GM12864 (cell line): ENCODE data around the gene FOXP4.

Experiments used
- DNase-seq: peaks from one replicate; pipeline ENCODE4 v3.0.0-alpha.2; 2011; ENCODE audit warnings: low read depth
- H3K4me3 ChIP-seq: 2 replicates; pipeline ENCODE4 v1.5.1; 2011; ENCODE audit warnings: mild to moderate bottlenecking, low read depth, low read length, control low read depth
- TF ChIP-seq, protein P1 (sequence below): IDR thresholded peaks from 2 replicates; pipeline ENCODE4 v1.5.1; 2011; ENCODE audit warnings: low read depth, mild to moderate bottlenecking, moderate library complexity, low read length, control low read depth, inconsistent platforms; ENCODE audit errors: missing control alignments

The FOXP4 gene

GRCh38 chr6:41547799-41548097 is 1.6 kb downstream of the FOXP4 start:
- TF ChIP-seq, protein P1, sequence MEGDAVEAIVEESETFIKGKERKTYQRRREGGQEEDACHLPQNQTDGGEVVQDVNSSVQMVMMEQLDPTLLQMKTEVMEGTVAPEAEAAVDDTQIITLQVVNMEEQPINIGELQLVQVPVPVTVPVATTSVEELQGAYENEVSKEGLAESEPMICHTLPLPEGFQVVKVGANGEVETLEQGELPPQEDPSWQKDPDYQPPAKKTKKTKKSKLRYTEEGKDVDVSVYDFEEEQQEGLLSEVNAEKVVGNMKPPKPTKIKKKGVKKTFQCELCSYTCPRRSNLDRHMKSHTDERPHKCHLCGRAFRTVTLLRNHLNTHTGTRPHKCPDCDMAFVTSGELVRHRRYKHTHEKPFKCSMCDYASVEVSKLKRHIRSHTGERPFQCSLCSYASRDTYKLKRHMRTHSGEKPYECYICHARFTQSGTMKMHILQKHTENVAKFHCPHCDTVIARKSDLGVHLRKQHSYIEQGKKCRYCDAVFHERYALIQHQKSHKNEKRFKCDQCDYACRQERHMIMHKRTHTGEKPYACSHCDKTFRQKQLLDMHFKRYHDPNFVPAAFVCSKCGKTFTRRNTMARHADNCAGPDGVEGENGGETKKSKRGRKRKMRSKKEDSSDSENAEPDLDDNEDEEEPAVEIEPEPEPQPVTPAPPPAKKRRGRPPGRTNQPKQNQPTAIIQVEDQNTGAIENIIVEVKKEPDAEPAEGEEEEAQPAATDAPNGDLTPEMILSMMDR = no peak
- DNase-seq = no peak
- H3K4me3 ChIP-seq = peak overlapping the region; percentile 83

DNA sequence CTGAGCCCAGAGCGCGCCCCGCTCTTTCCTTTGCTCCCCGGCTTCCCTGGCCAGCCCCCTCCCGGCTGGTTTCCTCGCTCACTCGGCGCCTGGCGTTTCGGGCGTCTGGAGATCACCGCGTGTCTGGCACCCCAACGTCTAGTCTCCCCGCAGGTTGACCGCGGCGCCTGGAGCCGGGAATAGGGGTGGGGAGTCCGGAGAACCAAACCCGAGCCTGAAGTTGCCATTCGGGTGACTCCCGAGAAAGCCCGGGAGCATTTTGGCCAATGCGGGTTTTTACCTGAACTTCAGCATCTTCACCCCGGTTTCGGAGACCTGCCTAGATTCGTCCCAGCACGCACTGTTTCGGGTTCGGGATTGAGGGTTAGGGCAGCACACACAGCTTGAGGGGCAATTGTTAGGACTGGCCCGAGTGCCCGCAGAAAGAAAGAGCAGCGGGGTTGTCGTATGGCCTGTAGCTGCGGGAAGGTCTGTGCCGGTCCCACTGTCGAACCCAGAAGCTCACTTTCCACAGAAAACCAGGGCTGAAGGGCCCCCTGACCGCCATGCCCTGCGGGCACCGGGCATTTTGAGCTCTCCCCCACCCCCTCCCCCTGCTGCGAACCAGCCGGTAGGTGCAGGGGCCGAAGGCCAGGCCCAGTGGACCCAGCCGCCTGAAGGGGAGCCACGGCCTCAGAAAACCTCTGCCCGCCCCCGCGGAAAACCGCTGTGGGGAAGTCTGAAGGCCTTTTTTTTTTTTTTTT is 2.1 kb downstream of the FOXP4 start:
- no peak for DNase-seq

GRCh38 chr6:41548841-41549642 is 2.9 kb downstream of the FOXP4 start:
- TF ChIP-seq, protein P1 = no peak
- DNase-seq = no peak
- peak overlapping the region; percentile 83 for H3K4me3 ChIP-seq

More for the DNA sequence above, 2.1 kb downstream of the FOXP4 start:
- peak overlapping the region; percentile 83 for H3K4me3 ChIP-seq
- TF ChIP-seq, protein P1 = no peak

- DNase-seq = no peak
- no peak overlapping the region for H3K4me3 ChIP-seq
- TF ChIP-seq, protein P1 = no peak
Measured at GRCh38 chr6:41549673-41550072, 3.5 kb downstream of the FOXP4 start.

DNA sequence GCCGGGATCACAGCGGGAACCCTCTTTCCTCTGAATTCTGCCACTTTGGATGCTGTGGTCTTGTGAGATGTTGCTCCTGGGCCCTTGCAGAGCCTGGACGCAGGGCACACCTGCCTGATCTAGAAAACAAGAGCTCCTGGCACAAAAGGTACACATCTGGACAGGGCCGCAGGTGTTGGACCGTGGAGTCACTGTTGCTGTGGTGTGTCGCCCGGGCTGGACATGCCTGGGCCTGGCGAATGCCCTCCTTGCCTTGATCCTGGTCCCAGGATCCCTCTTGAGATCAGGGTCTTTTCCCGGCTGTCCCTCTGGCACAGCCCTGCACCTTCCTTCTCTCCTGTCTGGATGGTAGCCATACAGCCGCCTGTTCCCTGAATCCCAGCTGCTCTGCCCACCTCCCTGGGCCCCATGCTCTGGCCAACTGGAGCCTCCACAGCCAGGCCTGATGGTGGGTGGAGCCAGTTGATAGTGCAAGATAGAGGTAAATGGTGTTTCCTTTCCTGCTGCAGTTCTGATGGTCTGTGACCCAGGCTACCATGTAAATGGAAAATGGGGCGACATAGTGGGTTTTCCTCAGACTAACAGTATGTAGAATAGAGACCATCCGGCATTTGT is 5.0 kb downstream of the FOXP4 start:
- no peak overlapping the region for H3K4me3 ChIP-seq
- DNase-seq = no peak
- TF ChIP-seq, protein P1 = no peak

DNA sequence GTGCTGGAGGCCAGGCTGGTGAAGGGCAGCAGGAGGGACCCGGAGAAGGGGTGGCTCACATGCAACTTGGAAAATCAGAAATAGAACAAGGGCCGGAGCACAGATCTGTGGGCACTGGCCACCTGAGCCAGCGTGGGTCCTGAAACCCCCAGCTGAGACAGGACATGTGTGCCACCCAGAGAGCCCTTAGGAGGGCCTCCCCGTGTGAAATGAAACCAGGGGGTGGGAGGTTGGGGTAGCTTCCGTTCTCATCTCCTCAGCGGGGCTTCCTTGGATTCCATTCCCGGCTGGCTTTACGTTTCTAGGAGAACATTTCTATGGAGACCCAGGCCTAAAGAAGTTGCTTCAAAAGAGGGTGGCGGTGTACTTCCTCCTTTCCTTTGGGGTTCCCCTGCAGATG is 5.7 kb downstream of the FOXP4 start:
- DNase-seq = no peak
- TF ChIP-seq, protein P1 = no peak
- no peak overlapping the region for H3K4me3 ChIP-seq

GRCh38 chr6:41552723-41553122 is 6.5 kb downstream of the FOXP4 start:
- no peak for DNase-seq
- H3K4me3 ChIP-seq = no peak overlapping the region
- TF ChIP-seq, protein P1 = no peak
